ENCODE data around the gene GNG14. TPM values are rescaled to one million over a fixed set of nuclear protein-coding genes. Genes with fewer than 3 reads are reported as not detected.
A peak's percentile ranks its signal among the peaks of the same experiment; 100 is the strongest.

The GNG14 gene
- total and polyA plus RNA-seq, 2 of the 13 experiments (the other 11 are each of a cell fraction or from before 2014, with no cell fraction given), result not detected

DNA sequence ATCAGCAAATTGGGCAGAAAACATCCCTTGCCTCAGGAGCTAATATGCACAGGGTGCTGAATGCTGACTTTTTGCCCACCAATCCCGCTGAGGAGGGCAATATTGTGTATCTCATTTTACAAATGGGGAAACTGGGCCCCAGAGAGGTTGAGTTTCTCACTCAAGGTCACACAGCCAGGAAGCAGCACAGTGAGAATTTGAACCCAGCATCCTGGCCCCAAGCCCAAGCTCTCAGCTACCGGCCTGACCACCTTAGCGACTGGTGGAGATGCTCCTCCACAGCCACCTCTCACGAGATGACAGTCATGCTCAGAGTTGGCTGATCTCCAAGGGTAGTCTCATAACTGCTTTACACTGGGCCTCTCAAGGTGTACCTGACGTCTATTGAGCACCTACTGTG, 5.2 kb downstream of the GNG14 start:
- no TSS peak for BruUV-seq (replicated peaks)
- in situ Hi-C loops (cut with HindIII; ENCODE audit: extremely low pct_ligation_motif_present, low pct_unique_long_range_greater_than_20kb), result no loop called here
- POLR2A ChIA-PET, result no interaction called here
- ATAC-seq (no peak), FAIRE-seq (no peak), DNase-seq (ENCODE audit: low spot score) (no peak)
- H3K79me2 ChIP-seq (ENCODE audit: insufficient read depth, low read length), result peaks cover 4% of the 10 kb centered on the region
- no peak for TF ChIP-seq ZNF3 (CRISPR knock-in tag; IDR thresholded peaks at IDR 0.05)
- TF ChIP-seq ZNF768 (CRISPR knock-in tag; IDR thresholded peaks at IDR 0.05), result peak; percentile 85
- no peak for TF ChIP-seq ZNF230 (CRISPR knock-in tag; IDR thresholded peaks at IDR 0.05)
- H3K27me3 ChIP-seq (ENCODE audit: control insufficient read depth in 1 of 2, insufficient read depth in 2 of 2, low read length in 2 of 2), result no peaks in the 10 kb centered on the region; a peak in 1 of 5 replicates
- H3K4me2 ChIP-seq (ENCODE audit: low read depth, low read length), result no peak overlapping the region
- no peak overlapping the region for H2AFZ ChIP-seq (ENCODE audit: low read length)
- 92% methylated on average over 3 of the region's 5 CpGs for WGBS (ENCODE audit: low lambda C conversion rate)
- H3K36me3 ChIP-seq (replicated peaks in 1 of 2; ENCODE audit: control insufficient read depth in 1 of 2, insufficient read depth in 2 of 2, low read length in 2 of 2), result peaks cover 0 to 5% of the 10 kb centered on the region in 2 experiments; a peak in 1 of 5 replicates
- H3K9ac ChIP-seq (ENCODE audit: insufficient read depth, low read depth, low read length), result no peak overlapping the region
- CTCF ChIA-PET (ENCODE audit: low intra/inter-chr PET ratio, low total read pairs), result no interaction called here
- intact Hi-C loops (cut with micrococcal nuclease; ENCODE audit: unreplicated experiment), result no loop called here
- no peaks in the 10 kb centered on the region for H4K20me1 ChIP-seq (ENCODE audit: insufficient read depth, low read length)
- H3K4me1 ChIP-seq (ENCODE audit: insufficient read depth, low read length), result peaks cover 16% of the 10 kb centered on the region
- H3K4me3 ChIP-seq (replicated peaks in 1 of 3; ENCODE audit: insufficient read depth in 1 of 3, low read depth in 2 of 3, low read length in 3 of 3), result no peak overlapping the region
- no peak overlapping the region for H3K27ac ChIP-seq (ENCODE audit: extremely low read length, insufficient read depth, low read length)
- no peaks in the 10 kb centered on the region for H3K9me3 ChIP-seq (ENCODE audit: low read length)

DNA sequence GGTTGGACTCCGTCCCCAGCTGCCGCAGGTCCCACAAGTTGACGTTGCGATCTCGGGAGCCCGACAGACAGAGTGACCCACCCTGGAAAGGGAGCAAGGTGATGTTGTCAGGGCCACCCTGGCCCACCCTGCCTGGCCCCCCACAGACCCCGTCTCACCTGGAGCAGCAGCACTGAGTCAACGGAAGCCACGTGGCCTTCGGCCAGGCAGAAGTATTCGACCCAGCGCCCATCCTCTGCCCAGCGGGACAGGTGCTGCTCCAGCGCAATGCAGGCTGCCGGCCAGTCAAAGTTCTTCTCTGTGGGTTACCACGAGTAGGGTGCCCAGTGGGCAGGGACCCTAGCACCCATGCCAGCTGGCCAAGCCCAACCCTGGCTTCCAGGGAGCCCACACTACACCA, 6.8 kb downstream of the GNG14 start:
- TF ChIP-seq AGO2 (optimal IDR thresholded peaks at IDR 0.05; ENCODE audit: low read depth, low read length) (peak; percentile 21), TOE1 (CRISPR knock-in tag; IDR thresholded peaks at IDR 0.05) (no peak)
- no TSS peak for BruUV-seq (replicated peaks)
- DNase-seq (ENCODE audit: low spot score) (no peak), ATAC-seq (no peak), FAIRE-seq (no peak)
- Histone ChIP-seq H3K27me3 (ENCODE audit: control insufficient read depth in 1 of 2, insufficient read depth in 2 of 2, low read length in 2 of 2) (no peaks in the 10 kb centered on the region; a peak in 1 of 5 replicates), H3K9ac (ENCODE audit: insufficient read depth, low read depth, low read length) (no peak overlapping the region), H3K79me2 (ENCODE audit: insufficient read depth, low read length) (peaks cover 4% of the 10 kb centered on the region), H3K36me3 (replicated peaks in 1 of 2; ENCODE audit: control insufficient read depth in 1 of 2, insufficient read depth in 2 of 2, low read length in 2 of 2) (peaks cover 0 to 5% of the 10 kb centered on the region in 2 experiments; a peak in 1 of 5 replicates), H3K4me1 (ENCODE audit: insufficient read depth, low read length) (peaks cover 16% of the 10 kb centered on the region), H2AFZ (ENCODE audit: low read length) (no peak overlapping the region), H3K9me3 (ENCODE audit: low read length) (no peaks in the 10 kb centered on the region), H3K4me3 (replicated peaks in 1 of 3; ENCODE audit: insufficient read depth in 1 of 3, low read depth in 2 of 3, low read length in 3 of 3) (no peak overlapping the region), H3K4me2 (ENCODE audit: low read depth, low read length) (peak overlapping the region; percentile 86; the same call in 1 of the 2 replicates), H3K27ac (ENCODE audit: extremely low read length, insufficient read depth, low read length) (no peak overlapping the region), H4K20me1 (ENCODE audit: insufficient read depth, low read length) (no peaks in the 10 kb centered on the region)
- ChIA-PET CTCF (ENCODE audit: low intra/inter-chr PET ratio, low total read pairs) (no interaction called here), POLR2A (no interaction called here)
- intact Hi-C loops (cut with micrococcal nuclease; ENCODE audit: unreplicated experiment), result no loop called here
- in situ Hi-C loops (cut with HindIII; ENCODE audit: extremely low pct_ligation_motif_present, low pct_unique_long_range_greater_than_20kb), result no loop called here
- WGBS (ENCODE audit: low lambda C conversion rate), result 89% methylated on average over 5 of the region's 16 CpGs
